GM21786 (cell line): ENCODE data around the gene CD70.
"Not testable (repeated sequence)": the region's sequence is repeated elsewhere in the genome, so short reads cannot be mapped to it uniquely, and the experiment has no call there.

Experiments
- ATAC-seq: cut with Tn5 transposase; IDR thresholded peaks from one replicate; pipeline ENCODE4 v1.9.1; 2021; ENCODE audit not compliant: unreplicated experiment

Gene CD70, protein sequence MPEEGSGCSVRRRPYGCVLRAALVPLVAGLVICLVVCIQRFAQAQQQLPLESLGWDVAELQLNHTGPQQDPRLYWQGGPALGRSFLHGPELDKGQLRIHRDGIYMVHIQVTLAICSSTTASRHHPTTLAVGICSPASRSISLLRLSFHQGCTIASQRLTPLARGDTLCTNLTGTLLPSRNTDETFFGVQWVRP

GRCh38 chr19:6590827-6591319, at the start of gene CD70:
TSS of gene CD70 (minus strand) at chr19:6591150. CDS start at chr19:6591002, 148 bp downstream.
- peak; percentile 31 for ATAC-seq

- not testable (repeated sequence) for ATAC-seq
These were observed 49.4 kb upstream of the CD70 start for GRCh38 chr19:6640333-6640732.

DNA sequence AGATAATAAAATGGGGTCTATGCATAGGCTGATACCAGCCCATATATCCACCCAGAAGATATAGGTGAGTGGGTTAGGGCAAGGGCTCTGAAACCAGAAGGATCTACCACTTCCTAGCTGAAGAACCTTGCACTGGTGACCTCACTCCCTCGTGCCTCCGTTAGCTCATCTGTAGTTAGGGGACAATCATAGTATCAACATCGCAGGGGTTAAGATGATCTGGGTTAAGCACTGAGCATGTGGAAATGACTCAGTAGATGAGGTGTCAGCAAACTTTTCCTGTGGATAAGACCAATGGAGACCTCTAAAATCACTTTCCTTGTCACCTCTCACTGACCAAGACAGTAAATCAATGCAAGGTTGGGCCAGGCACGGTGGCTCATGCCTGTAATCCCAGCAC, 48.5 kb upstream of the CD70 start:
- ATAC-seq = no peak

DNA sequence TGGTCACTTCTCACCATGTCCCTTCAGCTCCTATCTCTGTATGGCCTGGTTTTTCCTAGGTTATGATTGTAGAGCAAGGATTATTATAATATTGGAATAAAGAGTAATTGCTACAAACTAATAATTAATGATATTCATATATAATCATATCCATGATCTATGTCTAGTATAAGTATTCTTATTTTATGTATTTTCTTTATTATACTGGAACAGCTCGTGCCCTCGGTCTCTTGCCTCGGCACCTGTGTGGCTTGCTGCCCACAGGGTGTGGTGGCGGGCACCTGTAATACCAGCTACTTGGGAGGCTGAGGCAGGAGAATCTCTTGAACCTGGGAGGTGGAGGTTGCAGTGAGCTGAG, 42.5 kb upstream of the CD70 start:
- ATAC-seq = not testable (repeated sequence)

DNA sequence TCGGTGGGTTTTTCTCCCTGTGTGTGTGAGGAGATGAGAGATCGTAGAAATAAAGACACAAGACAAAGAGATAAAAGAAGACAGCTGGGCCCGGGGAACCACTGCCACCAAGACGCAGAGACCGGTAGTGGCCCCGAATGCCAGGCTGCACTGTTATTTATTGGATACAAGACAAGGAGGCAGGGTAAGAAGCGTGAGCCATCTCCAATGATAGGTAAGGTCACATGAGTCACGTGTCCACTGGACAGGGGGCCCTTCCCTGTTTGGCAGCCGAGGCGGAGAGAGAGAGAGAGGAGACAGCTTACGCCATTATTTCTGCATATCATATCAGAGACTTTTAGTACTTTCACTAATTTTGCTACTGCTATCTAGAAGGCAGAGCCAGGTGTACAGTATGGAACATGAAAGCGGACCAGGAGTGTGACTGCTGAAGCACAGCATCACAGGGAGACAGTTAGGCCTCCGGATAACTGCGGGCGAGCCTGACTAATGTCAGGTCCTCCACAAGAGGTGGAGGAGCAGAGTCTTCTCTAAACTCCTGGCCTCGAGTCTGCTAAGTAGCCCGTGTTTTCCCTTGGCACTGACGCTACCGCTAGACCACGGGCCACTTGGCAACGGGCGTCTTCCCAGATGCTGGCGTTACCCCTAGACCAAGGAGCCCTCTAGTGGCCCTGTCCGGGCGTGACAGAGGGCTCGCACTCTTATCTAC, 42.0 kb upstream of the CD70 start:
- not testable (repeated sequence) for ATAC-seq

DNA sequence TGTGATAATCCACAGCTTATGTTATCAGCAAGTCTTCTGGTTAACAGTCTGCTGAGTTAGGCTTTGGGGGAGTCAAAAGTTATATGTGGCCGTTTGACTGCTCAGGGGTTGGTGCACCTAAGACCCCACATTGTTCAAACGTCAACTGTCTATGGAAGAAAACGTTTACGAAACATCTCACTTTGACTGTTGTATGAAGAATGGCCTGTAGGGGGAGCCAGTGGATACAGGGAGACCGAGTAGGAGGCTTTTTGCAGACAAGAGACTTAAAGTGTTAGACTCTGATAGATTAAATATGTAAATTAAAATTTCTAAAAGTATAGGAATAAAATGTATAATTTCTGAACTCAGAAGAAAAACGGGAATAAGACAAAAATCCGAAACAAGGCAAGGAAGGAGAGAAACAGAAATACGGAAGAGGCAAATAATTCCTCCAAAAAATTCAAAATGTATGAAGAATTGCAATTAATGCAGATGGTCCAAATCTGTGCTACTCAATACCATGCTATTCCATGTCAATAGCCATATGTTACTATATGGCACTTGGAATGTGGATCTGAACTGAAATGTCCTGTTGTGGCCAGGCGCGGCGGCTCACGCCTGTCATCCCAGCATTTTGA, 41.2 kb upstream of the CD70 start:
- ATAC-seq = no peak

- no peak for ATAC-seq
These were observed 35.8 kb upstream of the CD70 start for GRCh38 chr19:6626764-6627163.

DNA sequence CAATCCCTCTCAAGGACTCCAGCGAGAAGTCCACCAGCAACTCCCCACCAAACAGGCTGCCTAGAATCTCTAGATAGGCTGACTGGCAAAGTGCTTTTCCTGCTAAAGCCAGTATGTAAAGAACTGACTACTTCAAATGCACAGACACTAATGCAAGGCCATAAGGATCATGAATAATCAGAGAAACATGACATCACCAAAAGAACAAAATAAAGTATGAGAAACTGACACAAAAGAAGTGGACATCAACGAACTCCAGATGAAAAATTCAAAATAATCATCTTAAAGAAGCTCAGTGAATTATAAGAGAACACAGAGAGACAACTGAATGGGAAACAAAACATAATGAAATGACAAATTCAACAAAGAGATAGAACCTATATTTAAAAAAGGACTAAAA, 26.4 kb upstream of the CD70 start:
- no peak for ATAC-seq

DNA sequence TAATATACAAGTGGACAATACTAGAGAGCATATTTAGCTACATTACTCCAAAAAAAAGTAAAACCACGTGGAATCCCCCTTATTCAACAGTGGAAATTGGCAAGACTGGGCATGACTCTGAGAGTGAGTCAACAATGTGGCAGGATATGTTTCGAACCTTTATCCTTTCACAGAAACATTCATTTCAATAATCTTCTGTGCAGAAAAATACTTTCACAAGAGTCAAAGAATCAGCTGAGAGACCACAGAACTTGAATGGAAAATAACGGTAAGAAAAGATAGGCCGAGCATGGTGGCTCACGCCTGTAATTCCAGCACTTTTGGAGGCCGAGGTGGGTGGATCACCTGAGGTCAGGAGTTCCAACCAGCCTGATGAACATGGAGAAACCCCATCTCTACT, 25.1 kb upstream of the CD70 start:
- ATAC-seq = no peak

DNA sequence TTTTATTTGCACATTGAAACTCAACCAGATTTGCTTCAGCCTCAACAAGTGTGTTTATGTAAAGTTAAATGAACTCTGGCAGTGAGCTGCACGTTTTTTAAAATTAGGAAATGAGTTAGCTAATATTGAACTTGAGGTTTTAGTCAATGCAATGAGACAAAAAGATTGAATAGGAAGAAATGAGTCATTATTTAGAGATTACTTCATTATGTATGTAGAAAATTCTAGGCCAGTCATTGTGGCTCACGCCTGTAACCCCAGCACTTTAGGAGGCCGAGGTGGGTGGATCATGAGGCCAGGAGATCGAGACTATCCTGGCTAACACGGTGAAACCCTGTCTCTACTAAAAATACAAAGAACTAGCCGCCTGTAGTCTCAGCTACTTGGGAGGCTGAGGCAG, 22.8 kb upstream of the CD70 start:
- no peak for ATAC-seq

GRCh38 chr19:6610934-6611852, 20.2 kb upstream of the CD70 start:
- no peak for ATAC-seq

- ATAC-seq = no peak
These were observed 18.0 kb upstream of the CD70 start for GRCh38 chr19:6608940-6609339.

GRCh38 chr19:6608146-6608545, 17.2 kb upstream of the CD70 start:
- not testable (repeated sequence) for ATAC-seq

GRCh38 chr19:6606276-6607070, 15.5 kb upstream of the CD70 start:
- ATAC-seq = not testable (repeated sequence)

- ATAC-seq = no peak
These were observed 14.0 kb upstream of the CD70 start for GRCh38 chr19:6604906-6605305.

DNA sequence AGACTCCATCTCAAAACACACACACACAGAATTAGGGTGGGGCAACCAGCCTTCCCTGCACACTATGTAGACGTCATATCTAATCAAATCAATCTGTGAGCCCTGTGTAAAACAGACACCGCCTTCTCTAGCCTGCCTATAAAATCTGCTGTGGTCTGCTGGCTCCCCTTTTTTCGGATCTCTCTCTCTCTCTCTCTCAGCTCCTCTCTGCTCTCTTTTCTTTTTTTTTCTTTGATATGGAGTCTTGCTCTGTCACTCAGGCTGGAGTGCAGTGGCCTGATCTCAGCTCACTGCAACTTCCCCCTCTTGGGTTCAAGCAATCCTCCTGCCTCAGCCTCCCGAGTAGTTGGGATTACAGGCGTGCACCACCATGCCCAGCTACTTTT, 11.8 kb upstream of the CD70 start:
- no peak for ATAC-seq

GRCh38 chr19:6601537-6602052, 10.6 kb upstream of the CD70 start:
- not testable (repeated sequence) for ATAC-seq

GRCh38 chr19:6600951-6601536, 10.1 kb upstream of the CD70 start:
- not testable (repeated sequence) for ATAC-seq

GRCh38 chr19:6599866-6600454, 9.0 kb upstream of the CD70 start:
- ATAC-seq = no peak
